ENCODE data around the gene ZNF652.
"Not testable (repeated sequence)": the region's sequence is repeated elsewhere in the genome, so short reads cannot be mapped to it uniquely, and the experiment has no call there.

Gene ZNF652

DNA sequence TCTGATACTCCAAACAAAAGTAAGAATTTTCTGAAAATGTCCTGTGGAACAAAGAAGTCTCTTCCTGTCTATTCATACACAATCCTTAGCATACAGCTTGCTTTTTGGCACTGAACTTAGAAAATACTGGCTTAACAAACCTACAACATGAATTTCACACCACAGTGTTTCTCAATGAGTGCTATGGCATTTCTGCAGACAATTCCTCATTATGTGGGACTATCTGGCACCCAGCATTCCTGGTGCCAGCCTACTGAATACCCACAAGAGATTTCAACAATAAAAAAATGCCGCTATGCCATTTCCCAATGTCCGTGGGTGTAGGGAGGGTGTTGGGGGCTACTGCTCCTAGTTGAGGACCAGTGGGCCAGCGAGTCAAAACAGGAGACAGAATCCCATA, 62.1 kb downstream of the ZNF652 start:
- H3K9ac ChIP-seq (ENCODE audit: low read depth, low read length): no peak overlapping the region
- H3K36me3 ChIP-seq (ENCODE audit: insufficient read depth, low read length): peaks cover 24% of the 10 kb centered on the region
- no peaks in the 10 kb centered on the region for H3K4me1 ChIP-seq (ENCODE audit: insufficient read depth, low read length)
- 94% methylated on average over 3 of the region's 3 CpGs for WGBS
- no peak overlapping the region for H3K27ac ChIP-seq (ENCODE audit: low read depth, low read length)
- no peak overlapping the region for H3K4me3 ChIP-seq (ENCODE audit: low read length)
- no peaks in the 10 kb centered on the region for H3K27me3 ChIP-seq (ENCODE audit: insufficient read depth, low read length)
- no peaks in the 10 kb centered on the region for H3K9me3 ChIP-seq (ENCODE audit: insufficient read depth, low read depth, low read length)

GRCh38 chr17:49298371-49298976, 63.6 kb downstream of the ZNF652 start:
- peaks cover 18% of the 10 kb centered on the region for H3K36me3 ChIP-seq (ENCODE audit: insufficient read depth, low read length)
- WGBS: 95% methylated on average over 13 of the region's 13 CpGs
- no peaks in the 10 kb centered on the region for H3K4me1 ChIP-seq (ENCODE audit: insufficient read depth, low read length)
- H3K27me3 ChIP-seq (ENCODE audit: insufficient read depth, low read length): no peaks in the 10 kb centered on the region
- no peaks in the 10 kb centered on the region for H3K9me3 ChIP-seq (ENCODE audit: insufficient read depth, low read depth, low read length)
- no peak overlapping the region for H3K27ac ChIP-seq (ENCODE audit: low read depth, low read length)
- H3K9ac ChIP-seq (ENCODE audit: low read depth, low read length): no peak overlapping the region
- H3K4me3 ChIP-seq (ENCODE audit: low read length): no peak overlapping the region

- H3K4me1 ChIP-seq (ENCODE audit: insufficient read depth, low read length): no peaks in the 10 kb centered on the region
- no peak overlapping the region for H3K4me3 ChIP-seq (ENCODE audit: low read length)
- no peak overlapping the region for H3K9ac ChIP-seq (ENCODE audit: low read depth, low read length)
- H3K27ac ChIP-seq (ENCODE audit: low read depth, low read length): no peak overlapping the region
- 94% methylated on average over 3 of the region's 3 CpGs for WGBS
- peaks cover 18% of the 10 kb centered on the region for H3K36me3 ChIP-seq (ENCODE audit: insufficient read depth, low read length)
- no peaks in the 10 kb centered on the region for H3K27me3 ChIP-seq (ENCODE audit: insufficient read depth, low read length)
- H3K9me3 ChIP-seq (ENCODE audit: insufficient read depth, low read depth, low read length): no peaks in the 10 kb centered on the region
Measured at GRCh38 chr17:49297141-49297540, 64.9 kb downstream of the ZNF652 start.

GRCh38 chr17:49294122-49294521, 67.9 kb downstream of the ZNF652 start:
- no peaks in the 10 kb centered on the region for H3K9me3 ChIP-seq (ENCODE audit: insufficient read depth, low read depth, low read length)
- no peak overlapping the region for H3K27ac ChIP-seq (ENCODE audit: low read depth, low read length)
- H3K4me3 ChIP-seq (ENCODE audit: low read length): no peak overlapping the region
- WGBS: 97% methylated on average over 3 of the region's 3 CpGs
- H3K27me3 ChIP-seq (ENCODE audit: insufficient read depth, low read length): no peaks in the 10 kb centered on the region
- H3K4me1 ChIP-seq (ENCODE audit: insufficient read depth, low read length): no peaks in the 10 kb centered on the region
- H3K36me3 ChIP-seq (ENCODE audit: insufficient read depth, low read length): peaks cover 14% of the 10 kb centered on the region
- no peak overlapping the region for H3K9ac ChIP-seq (ENCODE audit: low read depth, low read length)

DNA sequence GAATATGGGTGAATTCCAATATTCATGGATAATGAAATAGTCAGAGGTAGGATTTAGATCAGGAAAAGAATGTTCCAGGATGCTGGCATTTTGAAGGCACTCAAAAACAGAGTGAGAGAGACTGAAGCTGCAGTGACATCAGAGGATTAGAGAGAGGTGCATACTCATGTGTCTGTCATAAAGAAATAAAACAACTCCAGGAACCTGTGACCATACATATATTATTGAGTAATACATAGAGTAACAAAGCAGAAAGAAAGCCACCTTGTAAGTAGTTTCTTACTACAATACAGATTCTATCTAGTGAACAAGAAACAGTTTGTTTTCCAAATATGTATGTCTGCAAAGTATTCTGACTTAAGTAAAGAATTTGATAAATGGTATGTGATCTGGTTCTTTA, 69.1 kb downstream of the ZNF652 start:
- no peaks in the 10 kb centered on the region for H3K4me1 ChIP-seq (ENCODE audit: insufficient read depth, low read length)
- H3K4me3 ChIP-seq (ENCODE audit: low read length): no peak overlapping the region
- H3K27me3 ChIP-seq (ENCODE audit: insufficient read depth, low read length): no peaks in the 10 kb centered on the region
- peaks cover 5% of the 10 kb centered on the region for H3K36me3 ChIP-seq (ENCODE audit: insufficient read depth, low read length)
- no peak overlapping the region for H3K27ac ChIP-seq (ENCODE audit: low read depth, low read length)
- no peaks in the 10 kb centered on the region for H3K9me3 ChIP-seq (ENCODE audit: insufficient read depth, low read depth, low read length)
- H3K9ac ChIP-seq (ENCODE audit: low read depth, low read length): no peak overlapping the region

GRCh38 chr17:49291929-49292328, 70.1 kb downstream of the ZNF652 start:
- Histone ChIP-seq H3K4me3 (ENCODE audit: low read length) (no peak overlapping the region), H3K27ac (ENCODE audit: low read depth, low read length) (no peak overlapping the region), H3K36me3 (ENCODE audit: insufficient read depth, low read length) (no peaks in the 10 kb centered on the region), H3K4me1 (ENCODE audit: insufficient read depth, low read length) (no peaks in the 10 kb centered on the region), H3K9ac (ENCODE audit: low read depth, low read length) (no peak overlapping the region), H3K9me3 (ENCODE audit: insufficient read depth, low read depth, low read length) (no peaks in the 10 kb centered on the region), H3K27me3 (ENCODE audit: insufficient read depth, low read length) (no peaks in the 10 kb centered on the region)

GRCh38 chr17:49290690-49291359, 71.2 kb downstream of the ZNF652 start:
- H3K27ac ChIP-seq (ENCODE audit: low read depth, low read length): no peak overlapping the region
- H3K4me1 ChIP-seq (ENCODE audit: insufficient read depth, low read length): no peaks in the 10 kb centered on the region
- no peaks in the 10 kb centered on the region for H3K27me3 ChIP-seq (ENCODE audit: insufficient read depth, low read length)
- 79% methylated on average over 2 of the region's 4 CpGs for WGBS
- no peak overlapping the region for H3K9ac ChIP-seq (ENCODE audit: low read depth, low read length)
- H3K9me3 ChIP-seq (ENCODE audit: insufficient read depth, low read depth, low read length): no peaks in the 10 kb centered on the region
- H3K4me3 ChIP-seq (ENCODE audit: low read length): no peak overlapping the region
- no peaks in the 10 kb centered on the region for H3K36me3 ChIP-seq (ENCODE audit: insufficient read depth, low read length)

DNA sequence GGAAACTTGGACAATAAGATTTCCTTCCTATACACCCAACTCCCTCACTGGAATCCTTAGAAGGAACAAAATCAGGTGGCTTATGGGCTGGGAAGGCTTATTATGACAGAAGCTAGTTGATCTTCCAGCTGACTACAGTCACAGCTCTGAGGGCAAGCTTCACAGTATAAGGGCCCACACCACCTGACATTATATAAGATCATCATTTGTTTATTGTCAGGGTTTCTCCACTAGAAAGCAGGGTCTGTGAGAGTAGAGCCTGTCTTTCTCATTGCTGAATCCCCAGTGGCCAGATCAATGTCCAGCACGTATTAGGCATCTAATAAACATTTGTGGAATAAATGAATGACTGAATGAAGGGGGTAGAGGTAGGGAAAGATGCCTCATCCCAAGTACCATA, 73.7 kb downstream of the ZNF652 start:
- Histone ChIP-seq H3K27me3 (ENCODE audit: insufficient read depth, low read length) (no peaks in the 10 kb centered on the region), H3K36me3 (ENCODE audit: insufficient read depth, low read length) (no peaks in the 10 kb centered on the region), H3K9ac (ENCODE audit: low read depth, low read length) (no peak overlapping the region), H3K27ac (ENCODE audit: low read depth, low read length) (no peak overlapping the region), H3K4me1 (ENCODE audit: insufficient read depth, low read length) (no peaks in the 10 kb centered on the region; the same call in 1 of the 2 replicates), H3K9me3 (ENCODE audit: insufficient read depth, low read depth, low read length) (no peaks in the 10 kb centered on the region), H3K4me3 (ENCODE audit: low read length) (no peak overlapping the region)
- 86% methylated on average over 1 of the region's 1 CpG for WGBS

GRCh38 chr17:49287481-49287880, 74.6 kb downstream of the ZNF652 start:
- WGBS: 97% methylated on average over 11 of the region's 11 CpGs
- no peaks in the 10 kb centered on the region for H3K36me3 ChIP-seq (ENCODE audit: insufficient read depth, low read length)
- no peaks in the 10 kb centered on the region for H3K27me3 ChIP-seq (ENCODE audit: insufficient read depth, low read length)
- no peak overlapping the region for H3K4me3 ChIP-seq (ENCODE audit: low read length)
- no peak overlapping the region for H3K27ac ChIP-seq (ENCODE audit: low read depth, low read length)
- no peak overlapping the region for H3K9ac ChIP-seq (ENCODE audit: low read depth, low read length)
- H3K9me3 ChIP-seq (ENCODE audit: insufficient read depth, low read depth, low read length): no peaks in the 10 kb centered on the region
- no peaks in the 10 kb centered on the region; the same call in 1 of the 2 replicates for H3K4me1 ChIP-seq (ENCODE audit: insufficient read depth, low read length)

DNA sequence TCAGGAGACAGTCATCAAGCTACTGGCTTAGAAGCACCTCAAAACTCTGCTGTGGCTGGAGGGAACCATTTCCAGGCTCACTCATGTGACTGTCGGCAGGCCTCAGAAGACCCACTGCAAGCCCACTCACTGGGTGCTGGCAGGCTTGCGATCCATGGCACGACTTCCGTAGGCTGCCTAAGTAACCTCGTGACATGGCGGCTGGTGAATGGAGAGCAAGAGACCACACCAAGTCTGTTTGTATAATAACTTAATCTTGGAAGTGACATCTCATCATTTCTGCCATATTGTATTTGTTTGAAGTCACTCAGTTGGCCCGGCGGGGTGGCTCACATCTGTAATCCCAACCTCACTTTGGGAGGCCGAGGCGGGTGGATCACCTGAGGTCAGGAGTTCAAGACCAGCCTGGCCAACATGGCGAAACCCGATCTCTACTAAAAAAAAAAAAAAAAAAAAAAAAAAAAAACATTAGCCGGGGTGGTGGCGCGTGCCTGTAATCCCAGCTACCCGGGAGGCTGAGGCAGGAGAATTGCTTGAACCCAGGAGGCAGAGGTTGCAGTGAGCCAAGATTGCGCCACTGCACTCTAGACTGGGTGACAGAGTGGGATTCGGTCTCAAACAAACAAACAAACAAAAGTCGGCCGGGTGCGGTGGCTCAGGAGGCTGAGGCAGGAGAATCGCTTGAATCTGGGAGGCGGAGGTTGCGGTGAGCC, 75.6 kb downstream of the ZNF652 start:
- not testable (repeated sequence) for H3K27ac ChIP-seq (ENCODE audit: low read depth, low read length); H3K27me3 ChIP-seq (ENCODE audit: insufficient read depth, low read length); H3K9me3 ChIP-seq (ENCODE audit: insufficient read depth, low read depth, low read length); H3K36me3 ChIP-seq (ENCODE audit: insufficient read depth, low read length); H3K4me1 ChIP-seq (ENCODE audit: insufficient read depth, low read length); H3K4me3 ChIP-seq (ENCODE audit: low read length); H3K9ac ChIP-seq (ENCODE audit: low read depth, low read length)
- 96% methylated on average over 22 of the region's 24 CpGs for WGBS

DNA sequence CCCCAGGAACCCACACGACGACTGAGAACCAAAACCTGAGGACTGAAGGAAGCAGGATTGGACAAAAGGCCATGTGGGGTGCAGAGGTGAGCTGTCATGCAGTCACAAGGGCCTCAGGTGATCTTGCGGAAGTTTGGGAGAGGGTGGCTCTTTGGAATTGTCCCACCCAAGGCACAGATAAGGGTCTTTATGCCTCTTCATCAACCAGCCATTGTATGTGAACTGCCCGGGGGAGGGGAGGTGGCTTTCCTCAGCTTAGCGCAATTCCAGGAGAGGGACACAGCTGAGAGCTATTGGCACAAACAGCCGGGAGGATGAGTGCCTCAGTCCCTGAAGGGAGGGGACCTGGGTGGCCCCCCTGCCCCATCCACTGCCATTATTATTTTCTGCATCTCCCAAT, 76.3 kb downstream of the ZNF652 start:
- Histone ChIP-seq H3K9ac (ENCODE audit: low read depth, low read length) (no peak overlapping the region), H3K4me1 (ENCODE audit: insufficient read depth, low read length) (no peaks in the 10 kb centered on the region; the same call in 1 of the 2 replicates), H3K9me3 (ENCODE audit: insufficient read depth, low read depth, low read length) (no peaks in the 10 kb centered on the region), H3K36me3 (ENCODE audit: insufficient read depth, low read length) (no peaks in the 10 kb centered on the region), H3K4me3 (ENCODE audit: low read length) (no peak overlapping the region), H3K27ac (ENCODE audit: low read depth, low read length) (no peak overlapping the region), H3K27me3 (ENCODE audit: insufficient read depth, low read length) (no peaks in the 10 kb centered on the region)
- 83% methylated on average over 6 of the region's 6 CpGs for WGBS

Measured in HUES64 (cell line).